Testis (tissue), 2 donors: ENCODE results near the gene NR1H4.

Experiments
- POLR2A ChIP-seq: fragments of 450-650 bp; IDR thresholded peaks from one replicate; pipeline ENCODE4 v1.6.1; 2017; ENCODE audit warnings: antibody characterized with exemption, mild to moderate bottlenecking, moderate library complexity
- TF ChIP-seq, protein P1 (sequence below), 3 experiments: fragments of 450-650 bp in 2 of 3; fragments of 200-600 bp in 1 of 3; sonication (generic) in 1 of 3; IDR thresholded peaks; one replicate each; pipeline ENCODE4 v1.5.1; 2016 to 2019; ENCODE audit warnings: antibody characterized with exemption in 3 of 3, mild to moderate bottlenecking in 2 of 3, moderate library complexity in 1 of 3

DNA sequence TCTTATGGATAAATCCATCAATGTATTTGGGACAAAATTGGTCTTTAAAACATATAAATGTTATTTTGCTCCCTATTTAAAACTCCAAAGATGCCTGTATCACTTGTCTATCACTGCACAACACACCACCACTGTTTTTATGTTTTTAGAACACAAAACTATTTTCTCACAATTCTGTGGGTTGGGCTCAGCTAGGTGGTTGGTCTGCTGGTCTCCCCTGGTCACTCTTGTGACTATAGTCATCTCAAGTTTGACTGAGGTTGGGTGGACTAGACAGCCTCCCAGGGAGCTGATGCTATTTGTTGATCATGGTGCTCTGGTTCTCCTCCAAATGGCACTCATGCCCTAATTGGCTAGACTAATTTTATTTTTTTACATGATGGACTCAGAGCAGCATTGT lies 39.5 kb upstream of the NR1H4 start:
- TF ChIP-seq, protein P1, sequence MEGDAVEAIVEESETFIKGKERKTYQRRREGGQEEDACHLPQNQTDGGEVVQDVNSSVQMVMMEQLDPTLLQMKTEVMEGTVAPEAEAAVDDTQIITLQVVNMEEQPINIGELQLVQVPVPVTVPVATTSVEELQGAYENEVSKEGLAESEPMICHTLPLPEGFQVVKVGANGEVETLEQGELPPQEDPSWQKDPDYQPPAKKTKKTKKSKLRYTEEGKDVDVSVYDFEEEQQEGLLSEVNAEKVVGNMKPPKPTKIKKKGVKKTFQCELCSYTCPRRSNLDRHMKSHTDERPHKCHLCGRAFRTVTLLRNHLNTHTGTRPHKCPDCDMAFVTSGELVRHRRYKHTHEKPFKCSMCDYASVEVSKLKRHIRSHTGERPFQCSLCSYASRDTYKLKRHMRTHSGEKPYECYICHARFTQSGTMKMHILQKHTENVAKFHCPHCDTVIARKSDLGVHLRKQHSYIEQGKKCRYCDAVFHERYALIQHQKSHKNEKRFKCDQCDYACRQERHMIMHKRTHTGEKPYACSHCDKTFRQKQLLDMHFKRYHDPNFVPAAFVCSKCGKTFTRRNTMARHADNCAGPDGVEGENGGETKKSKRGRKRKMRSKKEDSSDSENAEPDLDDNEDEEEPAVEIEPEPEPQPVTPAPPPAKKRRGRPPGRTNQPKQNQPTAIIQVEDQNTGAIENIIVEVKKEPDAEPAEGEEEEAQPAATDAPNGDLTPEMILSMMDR (IDR thresholded peaks at IDR 0.05) = no peak
- no peak for TF ChIP-seq POLR2A
